Calu3 (cell line): ENCODE results near the gene WFIKKN1. TPM values are rescaled to one million over a fixed set of nuclear protein-coding genes. Genes with fewer than 3 reads are reported as not detected.

ENCODE experiments used
- BruUV-seq: library from RNA; stranded (reverse); fragments of 400-500 nt; replicated peaks from 2 replicates; lab custom pipeline; 2021; lab: Mats Ljungman, UMichigan
- CTCF ChIA-PET: fragments of 300-600 bp; sonication (Branson Sonifier 250); formaldehyde crosslinking; loops from one replicate; lab custom pipeline; 2022; ENCODE audit warnings: antibody characterized with exemption; lab: Charles Lee
- DNase-seq: peaks from one replicate; pipeline ENCODE4 v3.0.0; 2022
- H3K27ac Mint-ChIP-seq: one replicate; pipeline ENCODE4 v1.8.0; 2022; ENCODE audit warnings: mixed read lengths; ENCODE audit not compliant: unreplicated experiment
- H3K27me3 Mint-ChIP-seq: one replicate; pipeline ENCODE4 v1.8.0; 2022; ENCODE audit warnings: mixed read lengths; ENCODE audit not compliant: unreplicated experiment
- H3K36me3 Mint-ChIP-seq: one replicate; pipeline ENCODE4 v1.8.0; 2022; ENCODE audit warnings: mild to moderate bottlenecking, moderate library complexity, mixed read lengths; ENCODE audit not compliant: insufficient read depth, unreplicated experiment
- H3K4me1 Mint-ChIP-seq: one replicate; pipeline ENCODE4 v1.8.0; 2022; ENCODE audit warnings: mild to moderate bottlenecking, low read depth, mixed read lengths; ENCODE audit not compliant: unreplicated experiment
- H3K4me3 Mint-ChIP-seq: one replicate; pipeline ENCODE4 v1.8.0; 2022; ENCODE audit warnings: mild to moderate bottlenecking, low read depth, moderate library complexity, mixed read lengths; ENCODE audit not compliant: unreplicated experiment
- H3K9me3 Mint-ChIP-seq: one replicate; pipeline ENCODE4 v1.8.0; 2022; ENCODE audit warnings: low read depth, mixed read lengths; ENCODE audit not compliant: unreplicated experiment
- intact Hi-C: fragments of 100-400 bp; cut with micrococcal nuclease; formaldehyde crosslinking; loops from one replicate; pipeline ENCODE4 v1.10.0; 2022; ENCODE audit not compliant: unreplicated experiment
- total RNA-seq: library from RNA; stranded (reverse); gene quantifications from 2 replicates; pipeline ENCODE4 v1.2.3, GENCODE V29; 2022
- TF ChIP-seq, protein P1 (sequence below): fragments of 200-600 bp; IDR thresholded peaks from one replicate; pipeline ENCODE4 v1.8.0; 2022; ENCODE audit warnings: antibody characterized with exemption; ENCODE audit not compliant: unreplicated experiment

WFIKKN1 gene
- total RNA-seq, 1 experiment from 2014 or later = 0.90 TPM

GRCh38 chr16:646679-647172, 15.9 kb downstream of the WFIKKN1 start:
- TF ChIP-seq, protein P1, sequence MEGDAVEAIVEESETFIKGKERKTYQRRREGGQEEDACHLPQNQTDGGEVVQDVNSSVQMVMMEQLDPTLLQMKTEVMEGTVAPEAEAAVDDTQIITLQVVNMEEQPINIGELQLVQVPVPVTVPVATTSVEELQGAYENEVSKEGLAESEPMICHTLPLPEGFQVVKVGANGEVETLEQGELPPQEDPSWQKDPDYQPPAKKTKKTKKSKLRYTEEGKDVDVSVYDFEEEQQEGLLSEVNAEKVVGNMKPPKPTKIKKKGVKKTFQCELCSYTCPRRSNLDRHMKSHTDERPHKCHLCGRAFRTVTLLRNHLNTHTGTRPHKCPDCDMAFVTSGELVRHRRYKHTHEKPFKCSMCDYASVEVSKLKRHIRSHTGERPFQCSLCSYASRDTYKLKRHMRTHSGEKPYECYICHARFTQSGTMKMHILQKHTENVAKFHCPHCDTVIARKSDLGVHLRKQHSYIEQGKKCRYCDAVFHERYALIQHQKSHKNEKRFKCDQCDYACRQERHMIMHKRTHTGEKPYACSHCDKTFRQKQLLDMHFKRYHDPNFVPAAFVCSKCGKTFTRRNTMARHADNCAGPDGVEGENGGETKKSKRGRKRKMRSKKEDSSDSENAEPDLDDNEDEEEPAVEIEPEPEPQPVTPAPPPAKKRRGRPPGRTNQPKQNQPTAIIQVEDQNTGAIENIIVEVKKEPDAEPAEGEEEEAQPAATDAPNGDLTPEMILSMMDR = no peak
- CTCF ChIA-PET = interaction anchor here (2.1 kb wide), 1 partner anchor 10 kb away, joined by 6 read pairs; the partner anchor contains the start of gene METTL26
- BruUV-seq = no TSS peak
- Mint-ChIP-seq H3K4me1 (peaks cover 30% of the 10 kb centered on the region), H3K27ac (no peak overlapping the region), H3K36me3 (peaks cover 93% of the 10 kb centered on the region), H3K9me3 (no peaks in the 10 kb centered on the region), H3K4me3 (peak overlapping the region; percentile 77), H3K27me3 (no peaks in the 10 kb centered on the region)
- intact Hi-C loops = no loop called here
- no peak for DNase-seq

- CTCF ChIA-PET = interaction anchor here (0.5 to 2.1 kb wide), 5 partner anchors 11 to 246 kb away, joined by 3 to 6 read pairs (median 4); partner anchors contain the start of genes DECR2, METTL26 and RHOT2
- peaks cover 30% of the 10 kb centered on the region for H3K4me1 Mint-ChIP-seq
- no peaks in the 10 kb centered on the region for H3K27me3 Mint-ChIP-seq
- TF ChIP-seq, protein P1 = no peak
- intact Hi-C loops = no loop called here
- no peak overlapping the region for H3K27ac Mint-ChIP-seq
- no peak for DNase-seq
- no TSS peak for BruUV-seq
- peak overlapping the region; percentile 77 for H3K4me3 Mint-ChIP-seq
- H3K9me3 Mint-ChIP-seq = no peaks in the 10 kb centered on the region
- H3K36me3 Mint-ChIP-seq = peaks cover 93% of the 10 kb centered on the region
These were observed 16.6 kb downstream of the WFIKKN1 start for GRCh38 chr16:647173-647902.

DNA sequence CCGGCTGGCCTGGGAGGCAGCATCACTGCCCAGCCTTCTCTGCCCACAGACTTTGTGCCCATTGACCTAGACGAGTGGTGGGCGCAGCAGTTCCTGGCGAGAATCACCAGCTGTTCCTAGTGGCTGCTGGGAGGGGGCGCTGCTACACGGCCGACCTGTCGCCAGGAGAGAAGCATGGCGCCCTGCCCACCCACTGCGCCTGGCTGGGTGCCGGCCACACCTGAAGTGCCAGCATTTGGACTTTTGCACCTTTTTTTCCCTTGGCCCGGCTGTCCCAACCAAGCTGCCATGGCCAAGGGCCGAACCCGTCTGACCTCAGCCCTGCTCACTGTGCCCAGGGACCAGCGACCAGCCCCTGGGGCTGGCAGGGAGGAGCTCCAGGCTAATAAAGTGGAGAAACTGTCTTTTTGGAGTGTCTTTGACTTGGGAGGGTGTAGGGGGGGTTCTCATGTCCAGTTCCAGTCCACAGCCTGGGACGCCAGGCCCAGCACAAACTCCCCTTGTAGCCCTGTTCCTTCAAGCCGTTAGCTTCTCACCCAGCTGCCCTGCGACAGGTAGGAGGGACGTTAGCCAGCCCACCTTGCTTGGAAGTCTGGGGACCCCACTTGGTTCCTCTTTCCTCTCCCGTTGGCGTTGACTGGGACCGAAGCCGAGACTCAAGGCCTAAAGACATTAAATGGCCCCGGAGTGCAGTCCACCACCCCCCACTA, 17.4 kb downstream of the WFIKKN1 start:
- Mint-ChIP-seq H3K27me3 (no peaks in the 10 kb centered on the region), H3K4me1 (peaks cover 30% of the 10 kb centered on the region), H3K9me3 (no peaks in the 10 kb centered on the region), H3K27ac (peak overlapping the region; percentile 82), H3K36me3 (peaks cover 87% of the 10 kb centered on the region), H3K4me3 (peak overlapping the region; percentile 77)
- CTCF ChIA-PET = interaction anchor here (0.5 to 2.1 kb wide), 6 partner anchors 12 to 247 kb away, joined by 3 to 6 read pairs (median 4); partner anchors contain the start of genes DECR2, METTL26 and RHOT2
- TF ChIP-seq, protein P1 = peak; percentile 81
- peak; percentile 82 for DNase-seq
- intact Hi-C loops = no loop called here
- no TSS peak for BruUV-seq

DNA sequence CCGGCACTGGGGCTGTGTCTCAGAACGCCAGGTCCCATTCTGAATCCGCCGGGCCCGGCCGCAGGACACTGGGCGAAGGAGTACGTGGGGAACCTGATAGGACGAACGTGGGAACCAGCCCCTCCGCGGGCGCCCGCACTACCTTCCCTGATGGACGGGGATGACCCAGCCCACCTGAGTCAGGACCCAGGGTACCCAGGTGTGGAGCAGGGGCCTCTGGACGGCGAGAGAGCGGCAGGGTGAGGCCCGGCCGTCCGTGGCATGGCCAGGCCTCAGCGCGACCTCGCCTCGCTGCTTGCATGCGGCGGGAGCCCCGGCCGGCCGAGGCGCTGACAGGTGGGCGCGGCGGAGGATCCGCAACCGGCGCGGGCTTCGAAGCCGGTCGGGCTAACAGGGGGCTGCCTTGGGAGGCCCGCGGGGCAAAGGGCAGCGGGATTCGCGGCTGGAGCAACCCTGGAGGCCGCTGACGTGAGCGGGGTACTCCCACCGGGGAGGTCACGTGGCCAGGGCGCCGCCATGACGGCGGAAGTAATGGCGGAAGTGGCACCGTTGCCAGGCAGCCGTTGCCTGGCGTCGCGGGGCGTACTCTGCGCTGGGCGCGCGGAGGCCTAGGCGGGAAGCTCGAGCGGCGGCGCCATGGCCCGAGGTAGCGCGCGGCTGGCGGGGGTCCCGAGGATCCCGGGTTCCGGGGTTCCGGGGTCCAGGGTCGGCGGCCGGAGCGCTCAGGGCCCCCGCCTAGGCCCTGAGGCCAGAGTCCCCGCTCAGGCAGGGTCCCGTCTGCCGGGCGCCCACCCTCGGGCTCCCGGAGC, 18.2 kb downstream of the WFIKKN1 start, which contains the start of gene WDR90:
TSS of gene WDR90 (plus strand) at position 585 of the 809 bp plus-strand sequence. CDS start at position 637, 52 bp downstream.
- peak within 1 kb of the TSS; percentile 77 for H3K4me3 Mint-ChIP-seq
- BruUV-seq = TSS peak; percentile 76
- H3K36me3 Mint-ChIP-seq = peaks cover 87% of the 10 kb centered on the region
- H3K27ac Mint-ChIP-seq = peak within 1 kb of the TSS; percentile 82
- peak; percentile 97 for DNase-seq
- H3K27me3 Mint-ChIP-seq = no peaks in the 10 kb centered on the region
- TF ChIP-seq, protein P1 = no peak
- peaks cover 23% of the 10 kb centered on the region for H3K4me1 Mint-ChIP-seq
- CTCF ChIA-PET = interaction anchor here (0.5 to 2.1 kb wide), 6 partner anchors 12 to 77 kb away, joined by 3 to 6 read pairs (median 3); partner anchors contain the start of genes METTL26 and RHOT2
- intact Hi-C loops = no loop called here
- no peaks in the 10 kb centered on the region for H3K9me3 Mint-ChIP-seq
